HepG2 (cell line): Measurements from ENCODE around the gene FXYD6. TPM values are rescaled to one million over a fixed set of nuclear protein-coding genes. Genes with fewer than 3 reads are reported as not detected.

ENCODE experiments used
- CENPT ChIP-seq: sonication (generic); formaldehyde crosslinking; IDR thresholded peaks from 2 replicates; pipeline ENCODE4 v1.8.0; 2022; ENCODE audit warnings: low read depth, mild to moderate bottlenecking, moderate library complexity, missing genetic modification reagents
- ELF1 ChIP-seq: sonication (generic); formaldehyde crosslinking; IDR thresholded peaks from 2 replicates; pipeline ENCODE4 v1.4.0; 2020; ENCODE audit warnings: missing genetic modification reagents
- IKZF1 ChIP-seq: fragments of 450-650 bp; IDR thresholded peaks from 2 replicates; pipeline ENCODE4 v1.7.1; 2016
- KLF6 ChIP-seq: IDR thresholded peaks from 2 replicates; pipeline ENCODE4 v1.8.0; 2016; ENCODE audit warnings: missing biosample characterization, missing genetic modification reagents
- MAFG ChIP-seq: sonication (generic); formaldehyde crosslinking; IDR thresholded peaks from 2 replicates; pipeline ENCODE4 v1.5.1; 2020; ENCODE audit warnings: mild to moderate bottlenecking, missing genetic modification reagents
- RFX3 ChIP-seq: IDR thresholded peaks from 2 replicates; pipeline ENCODE4 v1.6.1; 2016; ENCODE audit warnings: missing biosample characterization, missing genetic modification reagents
- SKI ChIP-seq: fragments of 450-650 bp; IDR thresholded peaks from one replicate; pipeline ENCODE4 v1.6.1; 2018; ENCODE audit warnings: mild to moderate bottlenecking; ENCODE audit not compliant: partially characterized antibody
- SUZ12 ChIP-seq: fragments of 150-350 bp; IDR thresholded peaks from 2 replicates; pipeline ENCODE4 v1.6.1; 2014; ENCODE audit warnings: low read depth, low read length
- THRA ChIP-seq: sonication (generic); formaldehyde crosslinking; IDR thresholded peaks from 2 replicates; pipeline ENCODE4 v1.4.0; 2020; ENCODE audit warnings: missing genetic modification reagents, borderline replicate concordance
- TRIM22 ChIP-seq: fragments of 450-650 bp; IDR thresholded peaks from 2 replicates; pipeline ENCODE4 v1.6.1; 2017
- ZBED4 ChIP-seq: sonication (generic); formaldehyde crosslinking; IDR thresholded peaks from 2 replicates; pipeline ENCODE4 v1.4.0; 2020; ENCODE audit warnings: missing genetic modification reagents, borderline replicate concordance
- ZBTB20 ChIP-seq: sonication (generic); formaldehyde crosslinking; IDR thresholded peaks from 2 replicates; pipeline ENCODE4 v1.8.1; 2023; ENCODE audit warnings: missing genetic modification reagents, low read depth, mild to moderate bottlenecking, borderline replicate concordance
- ZBTB43 ChIP-seq: sonication (generic); formaldehyde crosslinking; conservative IDR thresholded peaks from 2 replicates; pipeline ENCODE4 v1.4.0; 2020; ENCODE audit warnings: missing genetic modification reagents
- ZMAT3 ChIP-seq: sonication (generic); formaldehyde crosslinking; conservative IDR thresholded peaks from 2 replicates; pipeline ENCODE4 v1.7.0; 2021; ENCODE audit warnings: missing genetic modification reagents
- ZNF609 ChIP-seq: sonication (generic); formaldehyde crosslinking; IDR thresholded peaks from 2 replicates; pipeline ENCODE4 v1.4.0; 2020; ENCODE audit warnings: mild to moderate bottlenecking, missing genetic modification reagents, borderline replicate concordance
- ZNF644 ChIP-seq: IDR thresholded peaks from 2 replicates; pipeline ENCODE4 v1.6.1; 2016; ENCODE audit warnings: low read depth
- ZNF772 ChIP-seq: sonication (generic); formaldehyde crosslinking; IDR thresholded peaks from 2 replicates; pipeline ENCODE4 v1.5.0; 2020; ENCODE audit warnings: mild to moderate bottlenecking, missing genetic modification reagents
- ZNF850 ChIP-seq: sonication (generic); formaldehyde crosslinking; conservative IDR thresholded peaks from 2 replicates; pipeline ENCODE4 v1.9.0; 2021; ENCODE audit warnings: mild to moderate bottlenecking, missing genetic modification reagents
- polyA plus RNA-seq, 8 experiments: library from polyadenylated mRNA; depleted of rRNA in 3 of 8; stranded (reverse) in 7 of 8; unstranded in 1 of 8; fragments of >200 nt; fragmentation: Illumina TruSeq in 4 of 8; extraction: Trizol in 4 of 8; gene quantifications; 2 replicates each; pipeline versions ENCODE4 v1.2.1 to v1.2.3, GENCODE V29; 2011 to 2016; ENCODE audit warnings: low read depth in 4 of 8, missing spikeins in 1 of 8, mixed read lengths in 1 of 8; ENCODE audit not compliant: insufficient read depth in 1 of 8
- total RNA-seq, 5 experiments: library from RNA; depleted of rRNA; stranded (reverse); fragments of >200 nt; fragmentation: Illumina TruSeq; extraction: Trizol; gene quantifications; 2 replicates each; pipeline ENCODE4 v1.2.3, GENCODE V29; 2016; ENCODE audit warnings: low read depth in 1 of 5

Gene FXYD6
- total and polyA plus RNA-seq, 2 of the 13 experiments (the other 11 are each of a cell fraction or from before 2014, with no cell fraction given), result not detected

GRCh38 chr11:117817368-117818040 lies 59.0 kb downstream of the FXYD6 start (continued):
- no peak for TF ChIP-seq ZBTB43 (CRISPR knock-in tag)
- TF ChIP-seq ZNF609, result no peak
- TF ChIP-seq RFX3 (CRISPR knock-in tag), result no peak
- TF ChIP-seq ZBTB20 (CRISPR knock-in tag), result no peak
- TF ChIP-seq MAFG (CRISPR knock-in tag), result no peak
- TF ChIP-seq ZBED4 (CRISPR knock-in tag), result no peak
- TF ChIP-seq TRIM22, result no peak
- no peak for TF ChIP-seq CENPT (CRISPR knock-in tag)
- no peak for TF ChIP-seq ZMAT3 (CRISPR knock-in tag)
- no peak for TF ChIP-seq SKI
- no peak for TF ChIP-seq SUZ12
- TF ChIP-seq ELF1 (CRISPR knock-in tag), result no peak
- TF ChIP-seq KLF6, result no peak
- 0 out of 2 replicates have a peak, but pooled peaks have one; percentile 44 for TF ChIP-seq ZNF772 (CRISPR knock-in tag)
- TF ChIP-seq ZNF850 (CRISPR knock-in tag), result no peak
- TF ChIP-seq ZNF644 (CRISPR knock-in tag), result no peak
- no peak; the same call in 1 of the 2 replicates for TF ChIP-seq THRA
- no peak for TF ChIP-seq IKZF1
